HG03280 (cell line): ENCODE measurements around the gene CORO2B.

Experiments
- ATAC-seq: cut with Tn5 transposase; IDR thresholded peaks from one replicate; pipeline ENCODE4 v1.9.1; 2021; ENCODE audit warnings: mild to moderate bottlenecking, moderate library complexity; ENCODE audit not compliant: unreplicated experiment

Gene CORO2B

DNA sequence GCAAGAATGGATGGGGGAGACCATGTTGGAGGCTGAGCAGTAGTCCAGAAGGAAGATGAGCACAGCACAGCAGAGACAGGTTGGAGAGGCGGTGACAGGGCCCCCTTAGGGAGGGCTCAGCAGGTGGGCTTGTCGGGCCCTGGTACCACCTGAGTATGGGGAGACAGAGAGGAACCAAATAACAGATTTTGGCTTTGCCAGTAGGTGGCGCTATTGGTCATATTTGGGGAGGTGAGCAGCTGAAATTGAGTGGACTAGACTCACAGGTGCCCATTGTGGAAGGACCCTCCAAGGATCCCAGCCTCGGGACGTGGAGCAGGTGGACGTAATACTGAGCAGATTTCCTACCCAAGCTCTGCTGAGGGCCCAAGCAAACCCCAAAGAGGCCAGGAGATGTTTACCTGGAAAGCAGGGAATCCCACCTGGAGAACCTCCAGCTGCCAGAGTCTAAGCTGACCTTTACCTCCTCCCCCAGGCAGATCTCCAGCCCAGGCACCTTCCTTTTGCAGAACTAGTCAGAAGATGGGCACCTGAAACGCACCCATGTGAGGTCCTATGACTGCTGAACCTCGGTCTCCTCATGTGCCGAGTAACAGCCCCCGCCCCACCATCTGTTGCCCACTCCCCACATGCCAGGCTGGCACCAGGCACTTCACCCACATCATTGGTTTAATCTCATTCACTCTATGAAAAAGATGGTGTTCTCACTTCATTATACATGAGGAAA lies 24.6 kb upstream of the CORO2B start:
- ATAC-seq: no peak

DNA sequence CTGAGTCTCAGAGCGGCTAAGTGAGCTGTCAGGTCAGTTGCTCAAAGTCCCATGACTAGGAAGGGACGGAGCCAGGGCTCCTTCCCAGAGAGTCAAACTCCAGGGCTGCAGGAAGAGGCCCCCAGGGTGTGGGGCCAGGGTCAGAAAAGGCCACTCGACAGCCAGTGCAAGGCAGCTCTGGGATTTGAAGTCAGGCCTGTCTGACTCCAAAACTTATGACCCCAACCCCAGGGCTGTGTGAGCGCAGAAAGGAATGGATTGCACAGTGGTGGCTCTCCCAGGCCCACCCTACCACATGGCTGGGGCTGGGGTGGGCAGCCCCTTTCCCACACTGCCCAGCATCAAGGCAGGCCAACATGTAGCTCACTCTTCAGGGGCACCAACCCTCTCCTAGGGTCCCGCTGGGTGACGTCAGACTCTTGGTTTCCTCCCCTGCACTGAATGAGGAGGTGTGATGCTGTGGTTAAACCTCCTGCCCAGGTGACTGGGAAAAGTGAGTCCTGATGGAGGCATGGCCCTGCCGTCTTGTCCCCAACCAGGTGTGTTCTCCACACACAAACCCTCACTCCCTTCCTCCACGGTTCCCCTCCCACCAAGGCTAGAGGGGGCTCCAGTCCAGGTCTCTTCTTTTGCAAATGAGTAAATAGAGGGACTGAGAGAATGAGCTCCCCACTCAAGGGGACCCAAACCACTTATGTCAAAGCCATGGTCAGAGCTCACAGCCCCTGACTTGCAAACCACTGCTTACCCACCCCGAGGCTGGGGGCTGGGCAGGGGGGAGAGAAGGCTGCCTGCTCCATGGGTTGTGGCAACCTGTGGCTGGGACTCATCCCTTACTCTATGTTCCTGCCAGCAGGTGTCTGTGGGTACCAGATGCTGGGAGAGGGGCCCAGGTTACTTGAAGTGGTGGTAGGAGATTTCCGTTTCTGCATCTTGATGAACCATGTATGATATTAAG lies 23.8 kb upstream of the CORO2B start:
- ATAC-seq: no peak

DNA sequence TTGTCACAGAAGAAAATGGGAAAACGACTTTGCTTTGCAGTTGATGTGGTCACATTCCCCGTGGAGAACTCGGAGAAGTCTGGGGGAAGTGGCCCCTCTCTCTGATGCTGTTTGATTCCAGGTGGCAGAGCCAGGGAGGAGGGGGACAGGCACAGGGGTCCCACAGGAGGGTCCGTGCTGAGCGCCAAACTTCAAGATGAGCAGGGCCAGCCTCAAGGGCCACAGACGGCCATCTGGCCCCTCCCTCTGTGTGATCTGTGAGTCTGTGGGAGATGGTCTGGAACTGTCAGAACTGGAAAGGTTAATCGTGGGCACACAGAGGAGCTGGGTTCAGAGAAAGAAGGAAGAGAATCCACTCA lies 23.1 kb upstream of the CORO2B start:
- ATAC-seq: no peak

DNA sequence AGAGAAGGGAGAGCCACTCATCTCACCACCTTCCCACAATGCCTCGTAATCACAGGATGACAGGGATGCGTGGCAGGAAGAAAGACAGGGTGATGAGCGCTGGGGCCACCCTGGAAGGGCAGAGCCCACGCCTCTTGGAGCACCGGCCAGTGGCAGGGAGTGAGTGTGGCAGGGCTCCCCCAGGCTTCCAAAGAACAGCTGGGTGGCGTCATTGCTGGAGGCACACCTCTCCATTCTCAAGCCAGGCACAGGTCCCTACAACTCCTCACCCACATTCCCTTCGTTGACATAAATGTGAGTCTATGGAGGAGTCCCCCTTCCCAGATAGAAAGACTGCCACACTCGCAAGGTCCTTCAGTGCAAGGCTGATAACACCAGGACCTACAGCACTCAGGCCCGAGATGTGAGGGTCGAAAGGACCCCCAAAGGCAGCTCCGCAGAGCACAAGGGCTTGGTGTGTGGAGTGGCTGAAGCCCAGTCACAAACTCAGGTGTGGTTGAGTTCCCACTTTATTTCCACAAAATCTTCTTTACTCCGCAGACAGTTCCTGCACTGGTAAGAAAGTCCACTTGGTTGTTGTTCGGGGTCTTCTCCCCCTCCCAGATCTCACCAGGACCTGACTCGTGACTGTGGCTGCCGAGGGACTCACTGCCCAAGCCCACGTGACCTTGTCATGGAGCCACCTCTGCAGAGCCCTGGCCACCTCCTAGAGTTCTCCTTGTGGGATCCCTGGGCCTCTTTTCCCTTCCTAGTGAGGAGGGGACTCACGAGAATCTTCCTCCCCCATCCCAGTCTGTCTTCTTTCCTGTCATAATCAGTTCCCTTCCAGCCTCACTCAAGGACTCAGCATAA lies 22.4 kb upstream of the CORO2B start:
- ATAC-seq: no peak

DNA sequence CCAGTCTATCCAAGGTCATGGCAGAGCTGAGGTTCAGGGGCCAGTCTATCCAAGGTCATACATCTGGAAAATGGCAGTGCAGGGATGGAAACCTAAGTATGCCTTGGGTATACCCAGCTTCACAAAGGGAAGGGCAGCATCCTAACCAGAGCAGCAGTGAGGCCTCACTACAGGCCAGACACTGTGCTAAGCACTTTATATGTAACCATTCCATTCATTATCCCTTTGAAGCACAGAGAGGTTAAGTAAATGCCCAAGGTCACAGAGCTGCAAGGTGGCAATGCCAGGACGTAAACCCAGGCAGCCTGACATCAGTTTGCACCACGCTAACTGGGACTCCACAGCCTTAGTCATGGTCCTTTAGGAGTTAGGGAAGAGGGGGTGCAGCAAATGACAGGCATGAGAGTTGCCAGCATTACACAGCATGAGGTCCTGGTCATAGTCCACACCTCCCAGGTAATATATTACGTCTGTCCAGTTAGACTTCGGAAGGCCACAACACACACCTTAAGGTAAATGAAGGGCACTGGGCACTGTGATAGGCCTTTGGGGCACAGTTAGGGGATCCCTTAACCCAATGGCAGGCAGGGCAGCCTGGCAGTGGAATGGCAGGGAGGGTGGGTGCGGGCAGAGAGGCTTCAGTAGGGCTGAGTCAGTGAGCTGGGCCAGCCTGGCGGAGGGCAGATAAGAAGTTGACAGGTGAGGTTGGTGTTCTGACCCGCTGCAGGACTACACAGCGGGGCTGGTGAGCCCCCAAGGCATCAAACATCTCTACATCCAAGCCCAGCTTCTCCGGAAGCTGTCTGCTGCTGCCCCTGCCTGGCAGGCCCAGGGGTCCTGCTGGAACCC lies 21.1 kb upstream of the CORO2B start:
- ATAC-seq: no peak

DNA sequence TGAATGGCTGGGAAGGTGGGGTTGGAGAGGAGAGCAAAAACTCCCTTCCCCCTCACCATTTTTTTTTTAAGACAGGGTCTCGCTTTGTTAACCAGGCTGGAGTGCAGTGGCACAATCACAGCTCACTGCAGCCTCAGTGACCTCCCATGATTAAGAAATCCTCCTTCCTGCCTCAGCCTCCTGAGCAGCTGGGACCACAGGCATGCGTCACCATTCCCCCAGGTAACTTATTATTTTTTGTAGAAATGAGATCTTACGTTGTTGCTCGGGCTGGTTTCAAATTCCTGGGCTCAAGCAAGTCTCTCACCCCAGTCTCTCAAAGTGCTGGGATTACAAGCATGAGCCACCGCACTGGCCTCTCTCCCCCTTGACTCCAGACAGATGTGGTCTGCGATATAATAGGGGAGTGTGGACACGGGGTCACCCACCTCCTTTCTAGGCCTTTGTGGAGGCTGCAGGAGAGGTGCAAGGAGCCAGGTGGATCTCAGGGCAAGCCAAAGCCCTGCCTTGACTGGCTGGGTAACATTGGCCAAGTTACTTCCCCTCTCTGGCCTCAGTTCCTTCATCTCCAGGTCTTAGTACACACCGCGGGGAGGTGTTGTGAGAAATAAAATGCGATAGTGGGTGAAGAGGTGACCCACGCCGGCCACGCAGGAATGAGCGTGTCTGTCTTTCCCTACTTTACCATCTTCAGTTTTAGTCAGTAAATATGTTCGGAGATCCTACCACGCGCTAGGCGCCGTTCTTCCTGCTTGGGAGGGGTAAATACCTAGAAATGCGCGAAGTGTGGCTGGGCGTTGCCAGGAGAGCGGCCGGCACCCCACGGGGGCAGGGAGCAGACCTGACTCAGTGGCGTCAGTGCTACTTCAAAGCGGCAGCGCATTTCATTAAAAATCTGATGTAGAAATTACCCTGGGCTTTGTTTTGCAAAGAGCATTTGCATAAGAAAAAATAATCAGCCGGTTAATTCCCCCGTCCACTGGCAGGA lies 20.2 kb upstream of the CORO2B start:
- no peak for ATAC-seq

DNA sequence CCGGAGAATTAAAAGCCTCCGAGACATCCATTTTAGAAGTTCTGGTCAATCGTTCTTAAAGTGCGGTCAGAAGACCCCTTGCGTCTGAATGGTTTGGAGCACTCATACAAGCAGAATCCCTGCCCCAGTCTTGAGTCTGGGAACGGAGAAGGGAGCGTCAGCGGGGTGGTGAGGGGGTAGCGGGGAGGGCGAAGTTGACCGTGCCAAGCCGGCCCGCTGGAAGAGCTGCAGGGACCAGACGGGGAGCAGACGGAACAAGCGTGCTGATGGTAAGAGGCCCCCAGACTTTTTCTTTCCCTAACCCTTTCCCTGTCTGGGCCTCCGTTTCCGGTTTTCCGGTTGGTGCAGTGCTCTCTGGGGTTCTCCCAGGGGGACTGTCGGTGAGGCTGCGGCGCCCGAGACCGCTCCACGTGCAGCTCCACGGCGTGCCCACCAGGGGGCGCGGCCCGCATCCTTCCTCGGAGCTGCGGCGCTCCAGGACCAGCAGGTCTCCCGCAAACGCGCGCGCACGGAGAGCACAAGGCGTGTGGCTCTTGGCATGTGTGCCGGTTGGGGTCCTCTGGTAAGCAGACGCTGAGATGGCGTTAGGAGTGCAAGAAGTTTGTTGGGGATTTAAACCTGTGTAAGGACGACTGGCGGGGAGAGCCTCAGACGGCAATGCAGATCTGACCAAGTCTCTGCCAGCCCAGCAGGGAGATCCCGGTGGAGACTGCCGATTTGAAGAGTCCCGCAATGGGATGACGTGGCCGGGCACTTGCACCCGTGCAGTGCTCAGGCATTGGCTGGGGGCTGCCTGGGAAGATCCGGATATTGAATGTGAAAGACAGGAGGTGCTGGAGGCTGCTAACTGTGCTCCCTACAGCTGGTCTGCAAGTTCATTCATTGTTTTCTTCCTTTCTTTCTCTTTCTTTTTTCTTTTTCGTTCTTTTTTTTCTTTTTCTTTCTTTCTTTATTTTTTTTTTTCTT lies 19.2 kb upstream of the CORO2B start:
- ATAC-seq: peak; percentile 91

DNA sequence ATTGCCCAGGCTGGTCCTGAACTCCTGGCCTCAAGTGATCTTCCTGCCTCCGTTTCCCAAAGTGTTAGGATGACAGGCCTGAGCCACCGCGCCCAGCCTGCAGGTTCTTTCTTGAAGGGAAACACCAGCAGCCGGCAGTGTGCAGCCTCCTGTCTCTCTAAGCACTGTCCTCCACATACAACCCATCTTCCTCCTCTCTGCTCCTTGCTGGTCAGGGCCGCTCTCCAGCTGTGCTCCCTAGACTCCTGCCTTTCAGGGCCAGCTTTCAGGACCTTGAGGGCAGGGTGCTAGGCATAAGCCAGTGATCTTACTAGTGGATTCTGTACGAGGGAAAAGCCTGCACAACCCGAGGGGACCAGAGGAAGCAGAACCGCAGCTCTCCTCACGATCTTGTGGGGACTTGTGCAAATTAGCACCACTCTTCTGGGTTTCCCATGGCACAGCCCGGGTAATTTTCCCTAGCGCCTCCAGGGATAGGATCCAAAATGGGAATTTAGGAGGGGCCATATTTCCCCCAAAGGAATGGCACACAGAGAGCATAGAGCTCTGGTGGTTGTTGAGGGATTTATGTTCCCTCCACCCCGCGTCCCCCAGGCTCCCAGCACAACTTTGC lies 18.2 kb upstream of the CORO2B start:
- no peak for ATAC-seq

DNA sequence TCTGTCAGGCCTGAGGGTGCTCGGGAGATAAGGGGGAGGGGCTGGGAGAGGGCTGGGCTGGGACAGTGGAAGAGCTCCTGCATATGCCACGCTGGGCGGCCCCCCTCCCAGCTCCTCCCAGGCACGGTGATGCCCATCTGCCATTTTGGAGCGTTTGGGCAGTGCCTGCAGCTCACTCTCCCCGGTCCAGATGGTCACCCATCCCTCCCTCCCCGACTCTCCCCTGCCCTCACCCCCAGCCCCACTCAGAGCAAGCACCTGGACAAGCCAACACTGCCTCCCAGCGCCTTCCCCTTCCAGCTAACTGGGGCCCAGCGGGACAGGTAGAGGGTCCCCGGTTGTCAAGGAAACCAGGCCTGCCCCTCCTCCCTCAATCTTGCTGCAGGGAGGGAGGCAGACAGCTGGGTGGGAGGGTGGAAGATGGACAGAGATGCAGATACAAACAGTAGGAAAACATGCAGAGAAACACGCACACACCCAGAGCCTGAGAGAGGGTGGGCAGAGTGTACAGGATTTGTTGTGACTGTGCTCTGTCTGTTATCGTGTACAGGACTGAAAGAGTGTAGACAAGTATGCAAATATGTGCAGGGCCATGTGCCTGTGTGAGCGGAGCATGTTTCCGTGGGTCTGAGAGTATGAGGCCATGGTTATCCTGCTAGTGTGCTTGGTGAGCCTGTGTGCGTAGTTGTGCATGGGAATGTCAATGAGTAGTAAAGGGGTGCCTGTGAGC lies 17.5 kb upstream of the CORO2B start:
- ATAC-seq: no peak

DNA sequence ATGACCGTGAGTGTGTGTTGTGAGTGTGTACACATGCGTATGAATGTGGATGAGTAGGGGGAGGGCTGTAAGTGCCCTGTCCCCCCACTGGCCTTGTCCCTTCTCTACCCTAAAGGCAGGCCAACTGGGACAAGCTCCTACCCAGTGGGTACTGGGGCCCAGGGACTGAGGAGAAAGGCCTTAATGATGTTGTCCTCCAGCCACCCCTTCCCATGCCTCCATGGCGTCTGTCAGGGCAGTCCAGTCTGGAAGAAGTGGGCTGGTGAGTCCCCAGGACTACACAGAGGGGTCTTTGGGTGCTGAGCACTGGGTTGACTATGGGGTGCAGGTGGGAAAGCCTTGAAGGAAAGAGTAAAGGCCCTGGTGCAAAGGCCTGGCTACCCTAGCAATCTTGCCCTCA lies 16.9 kb upstream of the CORO2B start:
- no peak for ATAC-seq

DNA sequence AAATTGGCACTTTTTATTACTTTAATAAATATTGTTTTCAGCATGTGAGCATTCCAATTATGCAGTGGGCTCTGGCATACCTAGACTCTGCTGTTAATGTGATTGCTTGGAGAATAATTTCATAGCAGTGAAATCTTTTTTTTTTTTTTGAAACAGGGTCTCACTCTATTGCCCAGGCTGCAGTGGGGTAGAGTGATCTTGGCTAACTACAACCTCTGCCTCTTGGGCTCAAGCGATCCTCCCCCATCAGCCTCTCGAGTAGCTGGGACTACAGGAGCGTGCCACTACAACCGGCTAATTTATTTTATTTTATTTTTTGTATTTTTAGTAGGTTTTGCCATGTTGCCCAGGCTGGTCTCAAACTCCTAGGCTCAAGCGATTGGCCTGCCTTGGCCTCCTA lies 14.6 kb upstream of the CORO2B start:
- no peak for ATAC-seq

DNA sequence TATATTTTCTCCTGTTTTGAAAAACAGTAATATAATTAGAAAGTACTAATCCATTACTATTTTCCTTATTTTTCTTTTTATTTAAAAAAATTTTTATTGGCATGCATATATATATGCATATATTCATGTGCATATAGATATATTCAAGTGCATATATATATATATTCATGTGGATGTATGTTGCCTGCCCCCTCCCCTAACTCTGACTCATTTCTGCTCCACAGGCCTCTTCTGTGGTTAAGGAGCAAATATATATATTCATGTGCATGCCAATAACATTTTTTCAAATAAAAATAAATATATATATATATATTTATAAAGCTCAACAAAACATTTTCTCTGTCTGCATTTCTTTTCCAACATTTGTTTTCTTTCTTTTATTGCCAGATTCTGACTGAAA lies 13.6 kb upstream of the CORO2B start:
- no peak for ATAC-seq

DNA sequence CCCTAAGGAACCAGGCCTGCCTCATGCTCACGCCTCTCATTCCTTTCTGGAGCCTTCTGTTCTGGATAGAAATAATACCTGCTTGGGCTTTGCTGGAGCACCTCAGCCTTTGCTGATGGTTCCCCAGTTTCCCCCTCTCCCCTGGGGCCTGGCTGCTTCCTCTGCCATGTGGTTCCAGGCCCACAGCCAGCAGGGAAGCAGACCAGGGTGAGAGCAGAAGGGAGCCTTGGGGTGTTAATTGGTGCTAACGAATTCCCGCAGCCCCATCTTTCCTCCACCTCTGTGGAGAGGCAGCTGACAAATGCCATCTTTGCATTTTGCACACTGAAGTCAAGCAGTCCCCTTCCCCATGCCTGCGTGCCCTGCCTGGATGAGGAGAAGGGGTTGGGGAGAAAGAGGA lies 13.1 kb upstream of the CORO2B start:
- no peak for ATAC-seq

DNA sequence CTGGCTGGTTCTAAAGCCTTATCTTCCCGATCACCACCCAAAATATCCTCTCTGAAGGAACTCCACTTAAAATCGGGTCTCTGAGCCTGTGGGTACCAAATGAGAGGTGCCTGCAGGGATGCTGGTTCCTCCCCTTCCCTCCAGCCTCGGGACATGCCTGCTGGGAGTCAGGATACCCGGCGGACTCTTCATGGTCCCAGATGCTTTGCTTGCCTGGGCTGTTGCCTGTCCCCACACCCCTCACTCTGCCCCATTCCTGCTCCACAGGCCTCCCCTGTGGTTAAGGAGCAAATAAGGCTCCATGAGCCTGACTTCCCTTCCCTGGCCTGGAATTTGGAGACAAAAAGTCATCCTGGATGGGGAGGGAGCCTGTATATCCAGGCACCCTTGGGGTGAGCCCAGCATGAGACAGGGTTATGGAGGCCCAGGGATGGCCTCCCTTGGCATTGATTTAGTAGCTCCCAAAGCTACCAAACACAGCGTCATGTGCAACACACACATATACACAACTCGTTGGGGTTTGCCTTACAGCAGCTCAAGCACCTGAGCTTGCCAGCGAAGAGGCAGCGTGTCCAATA lies 12.3 kb upstream of the CORO2B start:
- no peak for ATAC-seq

DNA sequence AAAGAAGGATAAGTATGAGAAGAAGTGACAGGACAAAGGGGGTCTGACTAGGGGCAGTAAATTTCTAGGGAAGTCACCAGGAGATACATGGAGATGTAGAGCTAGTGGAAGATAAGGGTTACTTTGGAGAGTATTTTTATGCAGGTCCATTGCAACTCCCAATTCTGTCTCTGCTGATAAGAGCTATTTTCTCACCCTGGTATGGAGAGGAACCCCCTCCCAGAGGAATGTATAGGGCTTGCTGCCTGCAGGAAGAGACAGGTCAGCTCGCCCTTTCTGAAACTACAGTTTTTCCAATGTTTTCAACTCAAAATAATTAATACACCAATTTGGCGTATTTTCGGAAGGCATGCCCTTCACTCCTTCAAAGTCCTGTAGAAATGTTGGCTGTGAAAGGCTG lies 11.4 kb upstream of the CORO2B start:
- ATAC-seq: no peak

DNA sequence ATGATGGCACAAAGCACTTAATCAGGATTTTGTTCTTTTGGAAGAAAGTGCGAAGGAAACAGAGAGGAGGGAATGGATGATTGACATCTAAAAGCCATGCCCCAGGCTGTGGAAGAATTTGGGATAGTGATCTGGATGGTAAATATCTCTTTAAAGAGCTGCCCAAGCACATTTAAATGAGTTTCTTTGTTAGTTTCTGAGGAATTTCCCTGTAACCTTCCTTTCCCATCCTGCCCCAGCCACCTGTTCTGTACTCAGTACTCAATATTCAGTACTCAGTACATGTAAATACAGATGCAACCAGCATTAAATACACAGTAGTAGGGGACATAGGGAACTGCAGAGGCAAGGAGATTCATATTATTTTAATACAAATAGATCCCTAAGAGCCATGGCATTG lies 7.8 kb upstream of the CORO2B start:
- ATAC-seq: no peak

DNA sequence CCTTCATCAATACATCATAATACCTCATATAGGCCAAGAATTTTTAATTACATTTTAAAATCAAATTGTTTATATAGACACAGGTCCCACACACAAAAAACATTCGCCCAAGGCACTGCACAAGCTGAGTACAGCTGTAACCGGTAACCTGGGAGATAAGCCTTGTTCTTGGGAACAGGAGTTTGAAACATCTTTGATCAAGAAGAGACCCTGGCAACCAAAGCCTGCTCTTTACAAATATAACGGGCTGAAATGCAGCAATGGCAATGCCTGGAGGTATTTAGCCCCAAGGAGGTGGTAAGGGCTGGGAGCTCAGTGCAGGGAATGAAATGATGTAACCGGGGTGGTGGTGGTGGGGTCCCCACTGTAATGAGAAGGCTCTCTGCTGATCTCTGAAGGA lies 7.2 kb upstream of the CORO2B start:
- ATAC-seq: no peak
